Measurements from ENCODE around the gene RPL11.
"Not testable (repeated sequence)": the region's sequence is repeated elsewhere in the genome, so short reads cannot be mapped to it uniquely, and the experiment has no call there.

DNA sequence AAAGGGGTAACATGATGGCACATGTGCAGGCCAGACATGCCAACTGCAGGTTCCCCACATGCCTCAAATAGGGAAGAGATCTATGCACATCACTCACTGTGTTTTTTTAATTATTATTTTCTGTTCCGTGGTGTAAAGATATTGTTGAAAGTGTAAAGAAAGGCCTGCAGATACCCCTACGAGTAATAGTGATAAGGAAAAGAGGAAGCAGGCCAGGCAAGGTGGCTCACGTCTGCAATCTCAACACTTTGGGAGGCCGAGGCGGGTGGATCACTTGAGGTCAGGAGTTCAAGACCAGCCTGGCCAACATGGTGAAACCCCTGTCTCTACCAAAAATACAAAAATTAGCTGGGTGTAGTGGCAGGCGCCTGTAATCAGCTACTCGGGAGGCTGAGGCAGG, 6.4 kb upstream of the RPL11 start:
- TF ChIP-seq EP300, CTCF, POLR2A (IDR thresholded peaks at IDR 0.05): not testable (repeated sequence)

Data from ovary (tissue), 3 donors.